Subcutaneous abdominal adipose tissue (tissue), 5 donors: ENCODE data around the gene MFSD6L.

Experiments used
- H3K27ac ChIP-seq: one replicate; pipeline ENCODE4 v1.7.0; 2013; ENCODE audit warnings: low read depth, mild to moderate bottlenecking, inconsistent platforms, low read length, moderate library complexity
- H3K27me3 ChIP-seq, 5 donors: one replicate each; pipeline ENCODE4 v1.7.0; 2013; ENCODE audit warnings: low read length in 5 of 5, inconsistent platforms in 1 of 5; ENCODE audit not compliant: control insufficient read depth in 5 of 5, insufficient read depth in 4 of 5
- H3K36me3 ChIP-seq, 5 donors: one replicate each; pipeline ENCODE4 v1.7.0; 2013; ENCODE audit warnings: low read length in 5 of 5; ENCODE audit not compliant: control insufficient read depth in 5 of 5, insufficient read depth in 5 of 5
- H3K4me1 ChIP-seq, 5 donors: one replicate each; pipeline ENCODE4 v1.7.0; 2013; ENCODE audit warnings: low read length in 5 of 5, mild to moderate bottlenecking in 3 of 5, moderate library complexity in 1 of 5; ENCODE audit not compliant: control insufficient read depth in 5 of 5, insufficient read depth in 5 of 5
- H3K4me3 ChIP-seq, 5 donors: one replicate each; pipeline ENCODE4 v1.7.0; 2013; ENCODE audit warnings: low read length in 5 of 5, low read depth in 1 of 5
- H3K9ac ChIP-seq, 5 donors: one replicate each; pipeline ENCODE4 v1.7.0; 2013; ENCODE audit warnings: low read length in 5 of 5, mild to moderate bottlenecking in 4 of 5, moderate library complexity in 3 of 5
- H3K9me3 ChIP-seq, 5 donors: one replicate each; pipeline ENCODE4 v1.7.0; 2013; ENCODE audit warnings: low read length in 5 of 5; ENCODE audit not compliant: control insufficient read depth in 5 of 5
- donor health status: healthy.
- donor health status: healthy.
- donor health status: healthy.
- donor health status: healthy.
- donor health status: healthy.

MFSD6L gene

DNA sequence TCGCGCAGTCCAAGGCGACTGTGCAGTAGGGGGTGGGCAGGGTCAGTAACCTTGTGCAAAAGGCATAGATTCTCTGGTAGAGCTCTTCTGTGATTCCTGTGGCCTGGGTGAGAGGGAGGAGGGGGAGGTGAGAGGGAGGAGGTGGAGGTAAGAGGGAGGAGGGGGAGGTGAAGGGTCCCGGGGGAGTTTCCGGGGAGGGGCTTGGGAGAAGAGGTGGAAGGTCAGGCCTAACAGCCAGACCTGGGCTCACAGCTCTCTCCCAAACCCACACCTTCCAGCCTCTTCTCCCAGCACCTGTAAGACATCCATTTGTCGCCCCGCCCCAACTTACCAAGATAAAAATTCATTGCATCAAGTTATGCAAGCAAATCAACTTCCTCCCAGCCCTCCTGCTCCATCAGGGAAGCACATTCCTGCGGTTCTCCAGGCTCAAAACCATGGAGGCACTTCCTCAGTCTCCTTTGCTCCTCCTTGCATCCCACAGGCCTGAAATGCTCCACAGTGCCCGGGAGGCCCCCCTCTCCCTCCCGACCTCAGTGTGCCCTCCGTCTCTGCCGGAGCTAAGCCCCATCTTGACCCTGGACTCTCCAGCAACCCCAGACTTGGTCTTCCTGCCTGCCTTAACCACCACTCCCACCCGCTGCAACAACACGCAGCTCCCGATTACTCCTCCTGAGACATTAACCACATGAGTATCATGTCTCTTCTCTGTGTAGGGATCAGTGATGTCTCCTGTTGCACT lies 37.8 kb upstream of the MFSD6L start:
- Histone ChIP-seq H3K4me1 (peaks cover 0 to under 1% (median 0%) of the 10 kb centered on the region in 5 donors), H3K27me3 (peaks cover 0 to 20% (median 11%) of the 10 kb centered on the region in 5 donors), H3K4me3 (no peak overlapping the region), H3K36me3 (peaks cover 0 to 10% (median 0%) of the 10 kb centered on the region in 5 donors), H3K9me3 (no peaks in the 10 kb centered on the region), H3K9ac (no peak overlapping the region), H3K27ac (no peak overlapping the region)

GRCh38 chr17:8835631-8836364 lies 36.6 kb upstream of the MFSD6L start:
- no peak overlapping the region for H3K9ac ChIP-seq
- peaks cover 0 to 23% (median 17%) of the 10 kb centered on the region in 5 donors for H3K27me3 ChIP-seq
- no peaks in the 10 kb centered on the region for H3K4me1 ChIP-seq
- H3K36me3 ChIP-seq = peaks cover 0 to 10% (median 0%) of the 10 kb centered on the region in 5 donors
- no peak overlapping the region for H3K27ac ChIP-seq
- no peaks in the 10 kb centered on the region for H3K9me3 ChIP-seq
- no peak overlapping the region for H3K4me3 ChIP-seq

DNA sequence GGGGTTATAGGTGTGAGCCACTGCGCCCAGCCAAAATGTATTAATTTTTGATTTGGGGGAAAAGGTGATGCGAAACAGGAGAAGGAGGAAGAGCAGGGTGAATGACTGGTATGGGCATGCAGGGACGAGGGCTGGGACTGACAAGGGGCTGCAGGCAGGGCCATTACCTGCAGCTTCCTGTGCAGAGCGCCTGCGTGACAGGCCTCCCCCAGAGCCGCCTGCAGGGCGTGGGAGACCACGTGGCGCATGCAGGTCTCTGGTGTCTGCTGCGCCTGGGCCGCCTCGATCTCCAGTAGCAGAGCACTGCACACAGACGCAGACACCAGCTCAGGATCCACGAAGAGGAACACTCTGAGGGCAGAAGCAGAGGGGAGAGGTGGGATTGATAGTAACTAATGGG lies 35.9 kb upstream of the MFSD6L start:
- Histone ChIP-seq H3K27ac (no peak overlapping the region), H3K9ac (no peak overlapping the region), H3K4me3 (no peak overlapping the region), H3K27me3 (peaks cover 0 to 26% (median 17%) of the 10 kb centered on the region in 5 donors), H3K36me3 (peaks cover 0 to 10% (median 0%) of the 10 kb centered on the region in 5 donors), H3K9me3 (no peaks in the 10 kb centered on the region), H3K4me1 (no peaks in the 10 kb centered on the region)

DNA sequence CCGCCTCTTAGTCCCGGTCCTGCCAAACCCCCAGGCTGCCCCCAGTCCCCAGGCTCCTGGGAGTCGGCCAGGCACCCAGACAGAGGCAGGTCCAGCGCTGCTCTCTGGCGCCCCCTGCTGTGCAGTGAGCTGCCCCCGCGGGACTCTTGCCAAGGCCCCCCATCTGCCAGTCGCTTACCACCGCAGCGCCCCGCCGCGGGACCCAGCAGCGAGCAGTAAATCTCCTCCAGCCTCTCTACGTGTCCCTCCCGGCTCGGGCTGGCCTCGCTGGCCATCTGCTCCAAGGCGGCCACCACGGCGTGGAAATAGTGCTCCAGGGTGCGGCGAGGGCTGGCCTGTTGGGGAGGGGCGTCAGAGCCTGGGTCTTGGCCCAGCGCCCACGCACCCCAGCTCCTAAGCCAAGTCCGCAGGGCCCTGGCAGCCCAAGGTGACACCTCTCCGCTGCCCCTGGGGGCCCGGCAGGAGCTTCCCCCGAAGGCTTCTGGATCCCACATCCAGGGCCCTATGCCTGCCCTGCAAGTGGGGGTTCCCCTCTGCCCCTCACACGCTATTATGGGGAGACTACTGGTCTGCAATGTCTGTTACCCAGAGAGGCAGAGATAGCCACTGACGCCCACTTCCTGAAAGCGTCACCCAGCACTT lies 33.7 kb upstream of the MFSD6L start:
- Histone ChIP-seq H3K4me1 (no peaks in the 10 kb centered on the region), H3K36me3 (peaks cover 0 to 12% (median 0%) of the 10 kb centered on the region in 5 donors), H3K9ac (no peak overlapping the region), H3K27ac (no peak overlapping the region), H3K9me3 (no peaks in the 10 kb centered on the region), H3K4me3 (no peak overlapping the region), H3K27me3 (peaks cover 0 to 32% (median 17%) of the 10 kb centered on the region in 5 donors)

GRCh38 chr17:8831234-8831849 lies 32.2 kb upstream of the MFSD6L start:
- Histone ChIP-seq H3K9me3 (no peaks in the 10 kb centered on the region), H3K9ac (no peak overlapping the region), H3K36me3 (peaks cover 0 to 8% (median 0%) of the 10 kb centered on the region in 5 donors), H3K4me3 (no peak overlapping the region), H3K4me1 (no peaks in the 10 kb centered on the region), H3K27ac (no peak overlapping the region), H3K27me3 (peaks cover 0 to 28% (median 17%) of the 10 kb centered on the region in 5 donors)

DNA sequence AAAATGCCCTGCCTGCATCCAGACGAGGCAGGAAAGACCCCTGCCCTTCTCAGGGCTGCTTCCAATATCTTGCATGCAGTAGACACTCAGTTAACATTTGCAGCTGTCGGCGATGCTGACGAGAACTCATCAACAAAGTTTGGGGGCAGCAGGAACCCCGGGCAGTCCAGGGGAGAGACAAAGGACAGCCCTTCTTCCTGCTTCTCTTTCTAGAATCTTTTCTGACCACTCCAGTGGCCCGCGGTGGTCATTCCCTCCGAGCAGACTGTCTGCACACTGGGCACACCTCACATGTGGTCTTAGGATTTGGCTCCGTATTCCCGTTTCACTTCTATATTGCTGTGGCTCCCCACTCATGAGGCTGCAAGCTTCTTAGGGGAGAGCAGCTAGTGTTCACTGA lies 31.0 kb upstream of the MFSD6L start:
- no peak overlapping the region for H3K4me3 ChIP-seq
- H3K27me3 ChIP-seq = peaks cover 0 to 24% (median 17%) of the 10 kb centered on the region in 5 donors
- H3K9me3 ChIP-seq = no peaks in the 10 kb centered on the region
- no peak overlapping the region for H3K27ac ChIP-seq
- H3K9ac ChIP-seq = no peak overlapping the region
- H3K4me1 ChIP-seq = no peaks in the 10 kb centered on the region
- peaks cover 0 to 2% (median 0%) of the 10 kb centered on the region in 5 donors for H3K36me3 ChIP-seq

- Histone ChIP-seq H3K4me3 (no peak overlapping the region), H3K9ac (no peak overlapping the region), H3K4me1 (no peaks in the 10 kb centered on the region), H3K27me3 (peaks cover 0 to 22% (median 17%) of the 10 kb centered on the region in 5 donors), H3K27ac (no peak overlapping the region), H3K9me3 (peaks cover 0 to 7% (median 4%) of the 10 kb centered on the region in 5 donors), H3K36me3 (peaks cover 0 to 2% (median 0%) of the 10 kb centered on the region in 5 donors)
Observed at GRCh38 chr17:8829036-8829941, 30.1 kb upstream of the MFSD6L start.

DNA sequence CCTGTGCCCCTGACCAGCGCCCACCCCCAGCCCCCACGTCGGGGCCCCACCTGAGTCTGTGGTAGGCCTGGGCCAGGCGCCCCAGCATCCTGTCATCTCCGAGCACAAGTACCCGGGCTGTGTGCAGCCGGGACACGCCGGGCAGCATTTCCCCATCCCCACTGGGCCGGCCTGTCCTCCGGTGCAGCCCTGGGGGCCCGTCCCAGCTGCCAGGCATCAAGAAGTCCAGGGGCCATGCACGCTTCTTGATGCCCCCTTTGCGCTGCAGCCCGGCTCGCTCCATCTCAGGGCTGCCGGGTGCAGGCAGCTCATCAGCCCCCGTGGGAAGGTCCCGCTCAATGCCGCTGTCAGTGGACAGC lies 29.3 kb upstream of the MFSD6L start:
- Histone ChIP-seq H3K9me3 (peaks cover 0 to 10% (median 4%) of the 10 kb centered on the region in 5 donors), H3K9ac (no peak overlapping the region), H3K27ac (no peak overlapping the region), H3K36me3 (peaks cover 0 to 2% (median 0%) of the 10 kb centered on the region in 5 donors), H3K4me1 (no peaks in the 10 kb centered on the region), H3K27me3 (peaks cover 0 to 22% (median 17%) of the 10 kb centered on the region in 5 donors), H3K4me3 (no peak overlapping the region)

DNA sequence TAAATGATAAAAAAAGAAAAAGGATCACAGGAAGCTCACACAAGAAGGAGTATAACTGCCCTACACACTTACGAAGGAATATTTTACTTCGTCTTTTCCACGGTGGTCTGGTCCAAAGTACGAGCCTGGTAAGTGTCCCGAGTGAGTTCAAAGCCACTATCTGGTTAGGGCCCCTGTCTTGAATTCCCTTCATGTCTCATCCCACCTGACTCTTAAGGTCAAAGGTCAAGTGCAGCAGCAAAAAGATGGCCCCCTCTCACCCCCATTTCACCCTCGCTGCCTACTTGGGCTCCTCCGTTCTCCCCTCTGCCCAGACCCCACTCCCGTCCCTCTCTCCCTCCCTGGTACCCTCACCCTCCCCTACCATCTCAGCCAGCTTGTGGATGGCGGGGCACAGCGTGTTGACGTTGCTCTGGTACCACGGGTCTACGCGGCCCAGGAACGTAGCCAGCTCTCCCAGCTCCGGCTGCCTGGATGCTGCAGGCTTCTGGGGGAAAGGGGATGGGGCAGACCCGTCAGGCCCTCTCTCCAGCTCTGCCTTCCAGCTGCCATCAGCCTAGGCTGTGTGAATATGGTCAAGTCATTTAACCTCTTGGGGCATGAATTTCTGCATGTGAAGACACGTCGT lies 27.8 kb upstream of the MFSD6L start:
- no peak overlapping the region for H3K4me3 ChIP-seq
- no peak overlapping the region for H3K27ac ChIP-seq
- peaks cover 0 to 20% (median 14%) of the 10 kb centered on the region in 5 donors for H3K27me3 ChIP-seq
- peaks cover 0 to 8% (median 0%) of the 10 kb centered on the region in 5 donors for H3K36me3 ChIP-seq
- H3K4me1 ChIP-seq = no peaks in the 10 kb centered on the region
- H3K9ac ChIP-seq = no peak overlapping the region
- peaks cover 0 to 10% (median 4%) of the 10 kb centered on the region in 5 donors for H3K9me3 ChIP-seq
